Measurements from ENCODE around the gene PTPN4.

Gene PTPN4

DNA sequence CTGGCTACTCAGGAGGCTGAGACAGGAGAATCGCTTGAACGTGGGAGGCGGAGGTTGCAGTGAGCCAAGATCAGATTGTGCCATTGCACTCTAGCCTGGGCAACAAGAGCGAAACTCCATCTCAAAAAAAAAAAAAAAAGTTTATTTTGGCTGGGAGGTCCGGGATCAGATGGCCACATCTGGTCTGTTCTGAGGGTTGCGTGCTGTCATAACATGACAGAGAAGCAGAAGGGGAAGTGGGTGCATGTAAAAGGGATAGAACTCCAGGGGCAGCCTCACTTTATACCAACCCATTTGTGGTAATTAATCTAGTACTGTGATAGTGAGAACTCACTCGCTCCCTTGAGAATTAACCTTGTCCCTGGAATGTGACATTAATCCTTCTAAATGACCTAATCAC is 101.2 kb downstream of the PTPN4 start:
- DNase-seq, result no peak

DNA sequence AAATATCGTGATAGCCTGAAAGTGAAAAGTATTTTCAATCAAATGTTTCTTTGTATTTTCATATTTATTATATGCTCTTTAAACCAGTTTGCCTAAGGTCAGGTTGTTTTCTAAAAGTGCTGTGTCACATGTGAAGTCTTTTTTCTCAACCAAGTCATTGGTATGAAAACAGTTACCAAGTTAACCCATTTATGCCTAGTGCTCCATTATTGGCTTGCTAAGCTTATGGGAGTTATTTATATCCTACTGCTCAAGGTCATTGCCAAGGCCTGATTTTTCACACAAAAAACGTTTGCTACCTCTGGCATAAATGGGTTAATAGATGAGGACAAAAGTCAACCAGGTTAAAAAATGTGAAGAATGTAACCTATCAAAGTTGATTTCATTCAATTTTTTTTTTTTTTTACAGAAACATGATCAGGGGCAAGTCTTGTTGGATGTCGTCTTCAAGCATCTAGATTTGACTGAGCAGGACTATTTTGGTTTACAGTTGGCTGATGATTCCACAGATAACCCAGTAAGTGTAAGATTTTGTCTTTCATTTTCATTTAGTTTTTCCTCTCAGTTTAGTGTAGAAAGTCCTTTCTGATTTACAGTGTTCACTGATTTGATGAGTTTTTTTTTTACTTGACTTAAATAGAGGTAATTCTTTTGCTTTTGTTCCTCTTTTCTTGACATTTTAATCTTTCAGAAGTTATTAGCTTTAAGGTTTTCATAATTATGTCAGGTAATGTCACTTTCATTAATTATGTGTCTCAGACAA is 102.6 kb downstream of the PTPN4 start:
- peak; percentile 72 for DNase-seq

DNA sequence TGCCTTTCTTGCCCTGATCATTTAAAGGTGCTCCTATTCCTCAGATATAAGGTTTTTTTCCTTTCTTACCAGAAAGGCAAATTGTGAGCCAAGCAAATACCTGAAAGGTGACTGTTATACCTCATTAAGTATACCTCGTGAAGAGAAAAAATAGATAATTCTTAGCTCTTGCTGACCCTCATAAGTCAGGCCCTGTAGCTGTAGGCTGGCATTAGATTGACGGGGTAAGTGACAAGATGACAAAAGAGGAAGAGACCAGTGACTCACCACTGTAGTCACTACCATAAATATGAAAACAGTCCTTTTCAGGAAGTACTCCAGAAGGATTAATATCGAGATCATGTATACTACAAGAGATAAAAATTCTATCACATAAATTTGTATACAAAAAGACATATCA is 104.6 kb downstream of the PTPN4 start:
- DNase-seq, result peak; percentile 30

DNA sequence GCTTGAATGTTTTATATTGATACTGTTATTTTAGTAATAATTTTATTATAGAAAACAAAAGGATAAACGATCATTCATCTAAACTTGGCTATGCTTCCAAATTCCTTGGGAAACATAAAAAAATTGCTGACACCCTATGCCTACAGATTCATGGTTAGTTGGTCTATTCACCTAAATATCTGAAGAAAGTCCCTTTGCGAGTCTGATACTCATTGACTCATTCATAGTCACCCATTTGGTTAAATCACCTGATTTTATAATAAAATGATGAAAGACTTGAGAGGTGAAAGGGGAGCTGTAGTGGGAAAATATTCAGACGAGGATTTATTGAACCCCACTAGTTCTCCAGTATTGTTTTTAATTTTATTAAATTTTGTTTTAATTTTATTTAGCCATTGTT is 112.0 kb downstream of the PTPN4 start:
- DNase-seq, result no peak

DNA sequence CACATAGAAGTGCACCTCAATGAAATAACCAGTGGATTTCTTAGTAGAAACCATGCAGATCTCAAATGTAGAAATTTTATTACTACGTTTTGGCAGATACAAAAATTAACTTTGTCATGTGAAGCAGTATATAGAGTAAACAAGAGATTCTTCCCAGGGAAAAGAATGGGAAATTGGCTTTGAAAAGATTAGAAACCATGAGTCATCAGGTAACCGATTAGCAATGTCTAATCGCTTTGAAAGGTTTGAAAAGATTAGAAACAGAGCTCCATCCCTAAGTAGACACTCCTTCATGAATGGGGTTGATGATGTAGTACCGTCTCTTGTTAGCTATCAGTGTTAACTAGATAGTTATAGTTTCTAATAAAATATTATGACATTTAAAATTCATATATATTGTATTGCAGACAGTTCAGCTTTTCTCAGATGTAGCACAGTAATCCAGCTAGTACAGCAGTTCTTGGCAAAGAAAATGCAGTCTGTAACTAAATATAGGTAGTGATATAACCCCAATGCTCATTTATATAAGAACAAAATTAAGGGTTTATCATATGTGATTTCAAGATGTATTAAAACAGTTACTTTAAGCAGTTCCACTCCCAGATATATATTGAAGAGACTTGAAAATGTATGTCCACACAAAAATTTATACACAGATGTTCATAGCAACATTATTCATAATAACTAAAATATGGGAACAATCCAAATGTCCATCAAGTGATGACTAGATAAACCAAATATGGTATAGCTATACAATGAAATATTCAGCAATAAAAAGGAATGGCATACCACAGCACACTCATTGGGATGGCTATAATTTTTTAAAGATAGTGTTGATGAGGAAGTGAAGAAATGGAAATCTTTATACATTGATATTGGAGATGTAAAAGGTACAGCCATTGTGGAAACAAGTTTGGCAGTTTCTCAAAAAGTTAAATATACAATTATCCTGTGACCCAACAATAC is 113.9 kb downstream of the PTPN4 start:
- DNase-seq, result no peak

DNA sequence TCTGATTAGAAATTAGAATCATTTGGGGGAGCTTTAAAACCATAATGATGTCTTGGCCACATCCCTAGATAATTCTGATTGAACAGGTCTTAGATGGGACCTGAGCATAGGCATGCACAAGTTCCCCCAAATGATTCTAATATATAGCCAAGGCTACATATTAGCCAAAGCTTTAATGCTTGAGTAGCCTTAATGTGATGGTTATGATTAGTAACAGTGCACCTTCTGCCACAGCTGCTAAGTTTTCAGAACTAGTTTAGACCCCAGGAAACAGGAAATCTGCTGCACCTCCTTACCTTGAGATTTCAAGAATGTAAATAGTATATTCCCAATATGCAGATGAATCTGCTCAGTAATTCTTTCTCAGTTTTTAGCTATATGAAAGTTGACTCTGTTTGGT is 119.8 kb downstream of the PTPN4 start:
- no peak for DNase-seq

DNA sequence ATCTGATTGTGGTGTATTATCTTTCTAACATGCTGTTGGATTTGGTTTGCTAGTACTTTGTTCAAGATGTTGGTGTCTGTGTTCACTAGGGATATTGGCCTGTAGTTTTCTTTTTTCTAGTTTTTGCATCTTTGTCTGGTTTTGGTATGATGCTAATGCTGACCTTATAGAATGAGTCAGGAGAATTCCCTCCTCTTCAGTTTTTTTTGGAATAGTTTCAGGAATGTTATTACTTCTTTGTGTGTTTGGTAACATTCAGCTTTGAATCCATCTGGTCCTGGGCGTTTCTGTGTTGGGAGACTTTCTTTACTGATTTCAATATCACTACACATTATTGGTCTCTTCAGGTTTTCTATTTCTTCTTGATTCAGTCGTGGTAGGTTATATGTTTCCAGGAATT is 129.0 kb downstream of the PTPN4 start:
- DNase-seq, result no peak

DNA sequence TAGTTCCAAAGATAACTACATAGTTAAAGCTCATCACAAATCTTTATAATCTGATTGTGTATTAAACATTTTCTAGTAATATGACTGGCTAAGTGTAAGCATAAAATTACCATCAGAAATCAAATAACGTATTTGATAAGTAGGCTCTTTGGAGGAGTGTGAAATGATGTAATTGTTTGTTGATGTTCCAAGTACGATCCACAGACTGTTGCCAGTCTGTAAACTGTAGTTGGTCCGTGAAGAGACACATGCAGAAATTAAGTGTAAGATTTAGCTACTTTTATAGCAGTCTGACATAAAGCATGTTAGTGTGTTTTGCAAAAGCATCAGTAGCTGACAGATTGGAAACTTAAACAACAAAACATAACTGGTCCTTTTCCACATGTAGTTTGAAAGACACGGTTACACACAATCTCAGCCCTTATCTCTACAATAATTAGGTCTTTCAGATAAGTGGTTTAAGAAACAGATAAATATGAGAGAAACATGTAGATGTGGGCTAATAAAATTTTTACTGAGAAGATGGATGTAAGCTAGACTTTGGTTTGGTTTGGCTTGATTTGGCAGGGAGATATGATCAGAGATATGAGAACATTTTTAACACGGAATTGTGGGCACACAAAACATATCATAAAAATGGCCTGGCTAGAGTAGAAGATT is 138.1 kb downstream of the PTPN4 start:
- DNase-seq, result no peak

DNA sequence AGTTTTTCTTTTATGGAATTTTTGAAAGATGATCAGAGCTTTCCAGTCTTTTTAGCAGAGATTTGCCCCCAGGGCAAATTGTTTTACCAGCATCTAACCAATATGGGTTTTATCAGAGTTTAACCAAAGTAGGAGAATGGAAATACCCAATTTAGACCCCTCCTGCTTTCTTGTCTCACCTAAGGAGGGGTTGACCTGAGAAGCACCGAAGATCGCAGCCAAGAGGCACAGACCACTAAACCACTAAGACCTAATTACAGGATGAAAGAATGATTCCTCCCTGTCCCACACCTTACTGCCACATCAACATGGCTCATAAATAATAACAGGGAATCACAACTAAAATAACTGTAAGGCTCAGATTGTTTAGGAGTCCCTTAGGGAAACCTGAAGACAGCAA is 141.3 kb downstream of the PTPN4 start:
- no peak for DNase-seq

DNA sequence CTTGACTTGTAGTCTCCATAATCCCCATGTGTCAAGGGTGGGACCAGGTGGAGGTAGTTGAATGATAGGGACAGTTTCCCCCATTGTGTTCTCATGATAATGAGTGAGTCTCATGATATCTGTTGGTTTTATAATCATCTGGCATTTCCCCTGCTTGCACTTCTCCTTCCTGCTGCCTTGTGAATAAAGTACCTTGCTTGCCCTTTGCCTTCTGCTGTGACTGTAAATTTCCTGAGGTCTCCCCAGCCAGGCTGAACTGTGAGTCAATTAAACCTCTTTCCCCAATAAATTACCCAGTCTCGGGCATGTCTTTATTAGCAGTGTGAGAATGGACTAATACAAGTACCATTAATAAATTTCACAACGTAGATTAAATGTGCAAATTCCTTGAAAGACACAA is 150.8 kb downstream of the PTPN4 start:
- DNase-seq, result no peak

DNA sequence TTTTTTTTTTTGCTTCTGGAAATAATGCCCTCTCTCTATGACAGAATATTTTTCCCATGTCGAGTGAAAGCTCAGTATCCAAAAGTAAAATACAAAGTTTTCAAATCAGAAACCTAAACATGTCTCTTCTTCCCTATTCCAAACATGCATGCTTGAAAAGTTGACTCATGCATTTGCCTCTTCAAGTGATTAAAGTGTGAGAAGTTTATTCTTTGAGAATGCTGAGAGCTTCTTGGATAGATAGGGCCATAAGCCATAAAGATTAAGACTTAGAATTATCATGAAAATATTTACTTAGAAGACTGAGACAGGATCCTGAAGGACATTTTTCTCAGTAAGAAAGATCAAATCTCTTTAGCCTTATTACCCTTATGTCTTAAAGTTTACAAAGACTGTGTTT is 154.5 kb downstream of the PTPN4 start:
- no peak for DNase-seq

DNA sequence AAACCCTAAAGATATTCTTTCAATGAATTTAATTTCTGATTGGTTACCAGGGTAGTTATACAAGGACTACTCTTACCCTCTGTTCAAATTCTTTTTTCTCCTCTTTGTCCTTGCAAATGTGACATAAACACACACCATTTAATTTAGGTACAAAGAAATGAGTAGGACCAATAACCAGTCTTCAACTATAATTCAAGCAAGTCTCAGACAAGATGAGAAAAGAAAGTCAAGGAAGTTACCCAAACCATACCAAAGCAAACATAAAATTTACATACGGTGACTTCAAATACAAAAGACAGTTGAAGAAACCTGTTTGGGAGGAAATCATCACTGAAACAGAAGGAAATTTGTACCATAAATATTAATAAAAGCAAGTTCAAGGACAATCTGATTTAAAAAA is 162.1 kb downstream of the PTPN4 start:
- DNase-seq, result no peak

DNA sequence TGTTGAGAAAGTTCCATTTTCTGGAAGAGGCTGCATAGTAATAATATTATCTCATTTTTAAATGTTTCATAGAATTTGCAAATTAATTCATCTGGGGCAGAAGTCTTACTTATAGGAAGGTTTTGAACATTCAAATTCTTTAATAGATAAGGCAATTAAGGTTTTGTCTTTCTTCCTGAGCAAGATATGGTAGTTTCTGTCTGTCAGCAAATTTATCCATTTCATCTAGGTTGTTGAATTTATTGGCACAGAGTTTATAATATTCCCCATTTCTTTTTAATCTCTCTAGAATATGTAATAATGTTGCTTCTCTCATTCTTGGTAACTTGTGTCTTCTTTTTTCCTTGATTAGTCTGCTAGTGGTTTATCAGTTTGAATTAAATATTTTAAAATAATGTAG is 163.0 kb downstream of the PTPN4 start:
- no peak for DNase-seq

DNA sequence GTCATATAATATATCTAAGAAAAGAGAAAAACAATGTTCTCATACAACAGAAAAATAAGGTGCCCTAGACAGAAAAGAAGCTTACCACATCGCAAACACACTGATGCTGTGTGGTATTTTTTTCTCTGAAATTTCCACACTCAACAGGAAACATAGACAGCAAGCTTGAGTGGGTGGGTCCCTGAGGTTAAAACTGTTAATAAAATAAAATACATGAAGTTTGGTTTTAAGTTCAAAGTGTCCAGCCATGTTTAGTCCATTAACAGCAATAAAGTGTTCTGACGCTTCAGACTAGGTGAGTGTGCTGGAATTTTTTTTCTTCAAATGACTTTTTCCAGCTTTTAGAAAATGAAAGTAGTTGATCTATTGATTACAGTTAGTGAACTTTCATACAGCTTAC is 169.8 kb downstream of the PTPN4 start:
- peak; percentile 52 for DNase-seq

DNA sequence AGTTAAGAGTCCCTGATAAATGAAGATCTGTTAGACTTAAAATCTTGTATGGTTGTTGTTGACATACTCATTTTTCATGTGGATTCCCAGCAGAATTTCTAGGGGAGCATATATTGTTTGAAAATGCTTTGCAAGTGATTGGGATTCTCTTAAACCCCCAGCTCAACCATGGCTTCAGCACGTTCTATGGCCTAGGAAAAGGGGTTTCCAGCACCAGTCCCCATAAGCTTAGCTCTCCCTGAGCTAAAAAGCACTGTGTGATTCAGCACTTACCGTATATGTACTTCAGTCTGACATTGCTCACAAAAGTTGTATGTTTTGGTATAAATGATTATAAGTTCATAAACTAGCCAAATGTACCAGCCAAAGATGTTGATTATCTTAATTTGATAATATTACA is 173.1 kb downstream of the PTPN4 start:
- DNase-seq, result no peak

DNA sequence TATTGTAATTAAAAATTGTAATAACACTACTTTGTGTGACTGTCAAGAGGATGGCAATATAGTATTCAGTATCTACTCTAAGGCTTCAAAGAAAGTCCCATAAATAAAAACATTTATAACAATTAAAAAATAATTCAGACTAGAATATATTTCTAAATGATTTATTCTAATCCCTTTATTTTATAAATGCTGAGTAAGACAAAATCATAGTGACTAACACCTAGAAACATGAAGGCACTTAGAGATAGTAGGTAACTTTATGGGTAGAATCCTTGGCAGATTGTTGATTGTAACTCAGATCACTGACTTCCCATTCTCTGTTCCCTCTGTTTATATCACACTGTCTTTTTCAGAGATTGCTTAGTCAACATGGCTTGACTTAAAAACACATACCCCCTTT is 174.6 kb downstream of the PTPN4 start:
- no peak for DNase-seq

DNA sequence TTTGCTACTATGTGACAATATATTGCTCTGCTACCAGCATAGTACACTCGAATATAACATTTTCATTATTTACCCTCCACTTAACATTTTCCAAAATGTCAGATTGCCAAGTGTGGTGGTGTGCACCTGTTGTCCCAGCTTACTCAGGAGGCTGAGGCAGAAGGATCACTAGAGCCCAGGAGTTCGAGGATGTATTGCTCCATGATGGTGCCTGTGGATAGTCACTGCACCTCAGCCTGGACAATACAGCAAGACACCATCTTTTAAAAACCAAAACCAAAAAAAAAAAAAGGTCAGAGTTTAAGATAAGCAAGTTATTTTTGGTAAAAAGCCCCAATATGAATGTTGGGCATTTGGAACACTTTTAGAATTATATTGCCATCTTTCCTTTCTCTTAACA is 178.0 kb downstream of the PTPN4 start:
- DNase-seq, result no peak

DNA sequence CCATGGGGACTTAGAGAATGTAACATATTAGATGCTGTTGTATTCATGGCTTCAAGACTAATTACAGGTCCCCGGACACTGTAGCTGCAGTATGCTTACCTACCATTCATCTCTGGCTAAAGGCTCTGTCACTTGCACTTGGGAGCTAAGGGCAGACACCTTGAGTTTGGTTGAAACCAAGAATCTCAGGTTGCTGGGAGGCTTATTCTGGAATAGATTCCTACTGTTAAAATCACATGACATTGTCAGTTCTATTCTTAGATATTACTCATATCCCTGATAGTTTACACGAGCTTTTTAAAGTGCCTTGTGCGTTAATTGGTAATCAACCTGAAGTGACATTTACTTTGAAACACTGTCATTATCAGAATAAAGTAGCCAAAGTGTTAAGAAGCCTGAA is 180.2 kb downstream of the PTPN4 start:
- DNase-seq, result no peak

DNA sequence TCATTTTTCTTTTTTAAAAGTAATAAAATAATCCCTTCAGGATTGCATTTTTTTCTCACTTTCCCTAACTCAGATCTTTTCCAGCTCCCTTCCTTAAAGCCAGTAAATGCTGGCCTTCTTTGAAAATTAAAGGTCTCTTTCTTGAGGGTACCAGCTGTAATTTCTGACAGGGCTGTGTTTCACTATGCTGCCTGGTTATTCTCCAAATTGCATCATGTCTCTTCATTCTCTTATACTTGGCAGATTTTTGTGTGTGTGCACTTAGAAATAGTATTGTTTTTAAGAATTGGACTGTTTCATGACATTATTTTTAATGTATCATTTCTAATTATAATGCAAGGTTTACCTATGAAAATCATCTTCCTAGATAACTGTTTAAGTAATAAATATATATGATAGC is 181.1 kb downstream of the PTPN4 start:
- DNase-seq, result no peak

DNA sequence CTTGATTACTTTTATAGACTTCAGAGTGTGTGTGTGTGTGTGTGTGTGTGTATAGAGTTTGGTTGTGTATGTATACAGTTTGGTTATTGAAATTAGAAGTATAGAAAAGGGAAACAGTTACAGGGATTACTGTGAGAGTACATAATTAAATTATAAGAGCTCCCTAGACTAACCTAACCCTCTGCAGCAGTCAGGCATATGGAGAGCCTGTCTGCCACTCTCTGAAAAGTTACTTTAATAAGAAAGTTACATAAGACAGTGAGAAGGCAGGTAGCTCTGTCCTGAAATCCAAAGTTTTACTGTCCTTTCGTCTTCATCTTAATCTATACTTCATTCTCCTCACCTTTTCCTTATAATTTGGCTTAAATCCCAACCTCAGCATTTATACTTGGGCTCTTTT is 181.7 kb downstream of the PTPN4 start:
- DNase-seq, result no peak

DNA sequence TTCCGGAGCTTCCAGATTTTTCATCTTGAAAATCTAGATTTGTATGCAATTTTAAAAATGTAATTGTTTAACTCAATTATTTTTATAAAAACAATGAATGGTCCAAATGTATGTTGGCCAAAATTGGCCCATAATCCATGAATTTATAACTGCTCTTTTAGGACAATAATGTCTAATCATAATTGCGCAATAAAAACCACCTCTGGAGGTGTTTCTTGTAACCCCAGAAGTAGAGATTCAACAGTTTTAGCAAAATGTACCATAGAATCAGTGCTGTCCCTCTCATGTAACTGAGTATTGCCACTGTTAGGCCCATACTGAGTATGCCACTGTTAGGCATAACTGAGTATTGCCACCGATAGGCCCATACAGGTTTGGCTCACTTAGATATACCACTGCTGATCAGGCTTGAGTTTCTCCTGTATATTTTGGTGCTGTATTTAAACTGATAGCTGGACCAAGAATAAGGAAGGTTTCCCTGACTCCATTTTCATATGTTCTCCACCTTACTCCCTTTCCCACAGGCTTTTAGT is 182.3 kb downstream of the PTPN4 start:
- DNase-seq, result no peak

DNA sequence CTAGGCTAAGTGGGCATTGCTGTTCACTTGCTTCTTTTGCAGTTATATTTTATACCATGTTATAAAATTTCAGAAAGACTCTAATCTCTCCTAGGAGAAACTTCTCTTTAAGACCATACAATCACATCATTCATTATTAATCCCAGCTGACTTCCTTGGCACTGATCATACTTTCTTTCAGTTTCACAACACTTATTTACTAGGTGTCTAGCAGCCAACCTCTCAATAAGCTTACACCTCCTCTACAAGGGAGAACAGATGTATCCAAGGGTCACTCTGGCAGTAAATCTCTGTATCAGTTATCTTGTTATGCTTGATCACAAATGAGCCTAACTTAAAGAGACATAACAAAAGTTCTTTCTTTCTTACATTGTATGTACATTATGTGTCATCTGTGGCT is 183.3 kb downstream of the PTPN4 start:
- DNase-seq, result no peak

DNA sequence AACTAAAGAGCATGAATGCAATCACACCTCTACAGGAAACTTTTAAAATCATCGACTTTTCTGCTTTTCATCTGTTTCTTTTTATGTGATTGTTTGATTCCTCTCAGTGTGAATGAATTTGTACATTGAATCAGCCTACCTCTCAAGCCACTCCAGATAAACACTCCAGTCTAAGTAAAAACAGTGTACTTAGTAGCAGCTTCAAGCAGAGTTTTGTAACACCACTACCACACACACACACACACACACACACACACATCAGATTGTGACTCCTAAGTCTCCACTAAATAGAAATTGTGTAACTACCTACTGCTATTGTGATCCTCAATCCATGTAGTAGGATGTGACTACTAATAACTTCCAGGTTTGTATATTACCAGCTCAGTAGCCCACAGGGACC is 187.8 kb downstream of the PTPN4 start:
- DNase-seq, result no peak

DNA sequence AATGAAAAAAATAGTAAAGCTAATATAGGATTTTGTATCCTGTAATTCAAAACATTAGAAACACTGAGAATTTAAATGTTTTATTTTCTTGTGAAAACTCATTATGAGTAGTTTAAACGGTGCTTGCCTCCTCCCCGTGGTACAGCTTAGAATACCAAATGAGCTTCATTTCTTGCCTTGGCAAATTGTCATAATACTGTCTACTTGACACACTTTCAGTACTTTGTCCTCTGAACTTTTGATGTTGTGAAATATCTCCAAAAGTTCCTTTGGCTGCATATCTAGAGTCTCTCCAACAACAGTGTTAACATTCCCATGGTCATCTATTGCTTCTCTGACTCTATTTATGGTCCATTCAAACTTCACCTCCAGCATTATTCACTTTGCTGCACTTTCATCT is 191.2 kb downstream of the PTPN4 start:
- DNase-seq, result no peak

All from activated CD4-positive, alpha-beta T cell treated with anti-CD3 and anti-CD28 coated beads, Interleukin-10, Interleukin-2, amounts not matched to agents 100 ng/mL and 50 ng/mL, durations not matched to agents 16 hours and 8 hours (primary cell).